Progenitor cell of endocrine pancreas (in vitro differentiated cells): ENCODE measurements around the gene MYOD1. TPM values are rescaled to one million over a fixed set of nuclear protein-coding genes. Genes with fewer than 3 reads are reported as not detected.

Experiments used
- DNase-seq: peaks from one replicate; pipeline ENCODE4 v3.0.0; 2021; ENCODE audit warnings: low spot score; ENCODE audit not compliant: unreplicated experiment
- H3K27ac Mint-ChIP-seq: 2 replicates; pipeline ENCODE4 v1.8.0; 2021; ENCODE audit warnings: mild to moderate bottlenecking, moderate library complexity, mixed read lengths
- H3K27me3 Mint-ChIP-seq: 2 replicates; pipeline ENCODE4 v1.8.0; 2021; ENCODE audit warnings: mixed read lengths
- H3K36me3 Mint-ChIP-seq: 2 replicates; pipeline ENCODE4 v1.8.0; 2022; ENCODE audit warnings: mixed read lengths; ENCODE audit not compliant: insufficient read depth
- H3K4me1 Mint-ChIP-seq: 2 replicates; pipeline ENCODE4 v1.8.0; 2021; ENCODE audit warnings: low read depth, mixed read lengths
- H3K4me3 Mint-ChIP-seq: 2 replicates; pipeline ENCODE4 v1.8.0; 2021; ENCODE audit warnings: low read depth, mild to moderate bottlenecking, moderate library complexity, mixed read lengths
- H3K9me3 Mint-ChIP-seq: 2 replicates; pipeline ENCODE4 v1.8.0; 2021; ENCODE audit warnings: low read depth, mixed read lengths
- total RNA-seq: library from RNA; stranded (reverse); gene quantifications from 2 replicates; pipeline ENCODE4 v1.2.1, GENCODE V29; 2021
- TF ChIP-seq, protein P1 (sequence below): fragments of 200-600 bp; sonication (generic); IDR thresholded peaks from one replicate; pipeline ENCODE4 v1.5.0; 2021; ENCODE audit warnings: antibody characterized with exemption, mild to moderate bottlenecking; ENCODE audit not compliant: unreplicated experiment

The MYOD1 gene
- total RNA-seq, 1 donor from 2014 or later, result not detected

GRCh38 chr11:17740649-17741235 is 21.4 kb downstream of the MYOD1 start:
- H3K4me1 Mint-ChIP-seq, result peaks cover 2% of the 10 kb centered on the region
- no peaks in the 10 kb centered on the region for H3K9me3 Mint-ChIP-seq
- H3K27me3 Mint-ChIP-seq, result peaks cover 37% of the 10 kb centered on the region
- TF ChIP-seq, protein P1, sequence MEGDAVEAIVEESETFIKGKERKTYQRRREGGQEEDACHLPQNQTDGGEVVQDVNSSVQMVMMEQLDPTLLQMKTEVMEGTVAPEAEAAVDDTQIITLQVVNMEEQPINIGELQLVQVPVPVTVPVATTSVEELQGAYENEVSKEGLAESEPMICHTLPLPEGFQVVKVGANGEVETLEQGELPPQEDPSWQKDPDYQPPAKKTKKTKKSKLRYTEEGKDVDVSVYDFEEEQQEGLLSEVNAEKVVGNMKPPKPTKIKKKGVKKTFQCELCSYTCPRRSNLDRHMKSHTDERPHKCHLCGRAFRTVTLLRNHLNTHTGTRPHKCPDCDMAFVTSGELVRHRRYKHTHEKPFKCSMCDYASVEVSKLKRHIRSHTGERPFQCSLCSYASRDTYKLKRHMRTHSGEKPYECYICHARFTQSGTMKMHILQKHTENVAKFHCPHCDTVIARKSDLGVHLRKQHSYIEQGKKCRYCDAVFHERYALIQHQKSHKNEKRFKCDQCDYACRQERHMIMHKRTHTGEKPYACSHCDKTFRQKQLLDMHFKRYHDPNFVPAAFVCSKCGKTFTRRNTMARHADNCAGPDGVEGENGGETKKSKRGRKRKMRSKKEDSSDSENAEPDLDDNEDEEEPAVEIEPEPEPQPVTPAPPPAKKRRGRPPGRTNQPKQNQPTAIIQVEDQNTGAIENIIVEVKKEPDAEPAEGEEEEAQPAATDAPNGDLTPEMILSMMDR, result no peak
- DNase-seq, result no peak
- H3K27ac Mint-ChIP-seq, result no peak overlapping the region
- peaks cover 1% of the 10 kb centered on the region for H3K36me3 Mint-ChIP-seq
- no peak overlapping the region for H3K4me3 Mint-ChIP-seq

DNA sequence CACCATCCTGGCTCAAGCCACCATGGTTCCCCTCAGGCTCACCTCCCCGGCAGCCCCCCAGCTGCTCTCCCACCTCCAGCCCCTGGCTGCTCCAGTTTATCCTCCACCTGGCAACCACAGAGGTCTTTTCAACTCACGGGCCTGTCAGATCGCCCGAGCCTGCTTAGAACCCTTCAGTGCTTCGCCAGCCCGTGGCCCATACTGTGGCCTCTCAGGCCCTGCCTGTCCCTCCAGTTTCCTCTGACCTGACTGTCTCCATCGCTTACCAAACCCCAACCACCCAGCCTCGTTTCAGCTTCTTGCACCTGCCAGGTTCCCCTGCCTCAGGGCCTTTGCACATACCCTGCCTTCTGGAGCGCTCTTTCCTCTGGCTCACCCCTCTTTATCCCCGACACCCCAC is 22.1 kb downstream of the MYOD1 start:
- Mint-ChIP-seq H3K27me3 (peaks cover 38% of the 10 kb centered on the region), H3K27ac (no peak overlapping the region), H3K4me3 (no peak overlapping the region), H3K36me3 (peaks cover 1% of the 10 kb centered on the region), H3K9me3 (no peaks in the 10 kb centered on the region), H3K4me1 (peaks cover 2% of the 10 kb centered on the region)
- TF ChIP-seq, protein P1, result no peak
- no peak for DNase-seq

GRCh38 chr11:17742019-17742418 is 22.6 kb downstream of the MYOD1 start:
- H3K4me3 Mint-ChIP-seq, result no peak overlapping the region
- TF ChIP-seq, protein P1, result no peak
- H3K27me3 Mint-ChIP-seq, result peaks cover 38% of the 10 kb centered on the region
- DNase-seq, result no peak
- H3K36me3 Mint-ChIP-seq, result no peaks in the 10 kb centered on the region
- no peak overlapping the region for H3K27ac Mint-ChIP-seq
- H3K9me3 Mint-ChIP-seq, result no peaks in the 10 kb centered on the region
- H3K4me1 Mint-ChIP-seq, result no peaks in the 10 kb centered on the region

DNA sequence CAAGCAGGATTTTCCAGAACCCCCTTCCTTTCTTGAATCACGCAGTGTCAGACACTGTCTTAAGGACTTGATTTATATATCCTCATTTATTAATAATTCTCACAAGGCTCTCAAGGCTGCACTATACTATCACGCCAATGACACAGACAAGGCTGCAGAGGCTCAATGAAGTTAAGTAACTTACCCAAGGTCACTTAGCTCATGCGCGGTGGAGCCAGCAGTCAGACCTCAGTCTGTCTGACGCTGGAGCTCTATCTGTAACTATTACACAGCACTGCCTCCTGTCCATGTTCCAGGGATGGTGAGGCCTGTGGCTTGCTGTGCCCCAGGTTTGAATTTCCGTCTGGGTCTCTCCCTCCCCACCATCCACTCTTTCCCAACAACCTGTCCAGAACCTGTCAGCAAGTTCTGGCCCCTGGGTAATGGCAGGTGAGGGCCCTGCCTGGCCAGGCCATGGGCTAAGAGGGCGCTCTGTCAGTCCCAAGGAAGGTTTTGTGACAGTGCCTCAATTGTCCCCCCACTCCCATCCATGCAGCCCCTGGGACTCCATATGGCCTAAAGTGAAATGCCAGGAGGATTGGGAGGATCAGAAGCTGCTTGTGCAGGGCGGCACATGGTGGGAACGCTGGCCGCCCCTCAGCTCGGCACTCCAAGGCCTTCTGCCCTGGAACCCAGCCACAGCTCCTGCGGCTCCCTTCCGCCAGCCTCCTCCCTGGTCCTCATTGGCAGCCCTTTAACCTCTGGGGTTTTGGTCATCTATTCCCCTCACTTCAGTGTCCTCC is 23.8 kb downstream of the MYOD1 start:
- TF ChIP-seq, protein P1, result no peak
- Mint-ChIP-seq H3K4me1 (no peaks in the 10 kb centered on the region), H3K27me3 (peaks cover 38% of the 10 kb centered on the region), H3K9me3 (no peaks in the 10 kb centered on the region), H3K36me3 (no peaks in the 10 kb centered on the region), H3K4me3 (no peak overlapping the region), H3K27ac (no peak overlapping the region)
- DNase-seq, result no peak

DNA sequence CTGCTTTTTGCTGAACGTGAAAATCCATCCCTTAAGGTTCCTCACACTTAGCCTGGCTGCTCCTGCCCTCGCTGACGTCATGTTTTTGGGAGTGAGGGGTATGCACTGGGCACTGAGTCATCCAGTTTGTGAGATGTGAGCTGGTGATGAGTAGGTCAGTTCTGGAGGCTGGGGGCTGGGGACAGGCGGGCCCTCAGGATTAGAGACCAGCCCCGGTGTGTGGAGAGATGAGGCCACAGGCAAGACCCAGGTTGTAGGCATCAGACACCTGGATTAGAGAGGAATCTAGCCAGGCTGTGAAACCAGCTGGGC is 24.4 kb downstream of the MYOD1 start:
- Mint-ChIP-seq H3K27ac (no peak overlapping the region), H3K27me3 (peaks cover 35% of the 10 kb centered on the region), H3K36me3 (no peaks in the 10 kb centered on the region), H3K9me3 (no peaks in the 10 kb centered on the region), H3K4me3 (no peak overlapping the region), H3K4me1 (no peaks in the 10 kb centered on the region)
- no peak for DNase-seq
- TF ChIP-seq, protein P1, result no peak
